Skin of body (tissue), 1 donor: ENCODE data around the gene ZNF736. TPM values are rescaled to one million over a fixed set of nuclear protein-coding genes. Genes with fewer than 3 reads are reported as not detected.

ENCODE experiments used
- total RNA-seq: library from RNA; depleted of rRNA; stranded (reverse); fragments of >200 nt; gene quantifications from one replicate; pipeline ENCODE4 v1.2.3, GENCODE V29; 2014

ZNF736 gene
- total RNA-seq, 1 donor from 2014 or later: 22.1 TPM

Other genes starting within 250 kb of the ZNF736 start
- not detected for gene ZNF735, start 106.8 kb upstream of the ZNF736 start, total RNA-seq
- gene ZNF679, start 85.5 kb upstream of the ZNF736 start, total RNA-seq: not detected
- gene ZNF680, start 249.1 kb downstream of the ZNF736 start, total RNA-seq: 25.5 TPM